Stimulated activated CD8-positive, alpha-beta memory T cell treated with anti-CD3 and anti-CD28 coated beads, Interleukin-4, amount 100 ng/mL, for 1 hour (primary cell): ENCODE data around the gene CNOT10.
"Not testable (repeated sequence)": the region's sequence is repeated elsewhere in the genome, so short reads cannot be mapped to it uniquely, and the experiment has no call there.

ENCODE experiments used
- DNase-seq, 2 donors: peaks; one replicate each; pipeline ENCODE4 v3.0.0-alpha.2; 2020; ENCODE audit warnings: low read depth in 2 of 2, low spot score in 1 of 2

CNOT10 gene

DNA sequence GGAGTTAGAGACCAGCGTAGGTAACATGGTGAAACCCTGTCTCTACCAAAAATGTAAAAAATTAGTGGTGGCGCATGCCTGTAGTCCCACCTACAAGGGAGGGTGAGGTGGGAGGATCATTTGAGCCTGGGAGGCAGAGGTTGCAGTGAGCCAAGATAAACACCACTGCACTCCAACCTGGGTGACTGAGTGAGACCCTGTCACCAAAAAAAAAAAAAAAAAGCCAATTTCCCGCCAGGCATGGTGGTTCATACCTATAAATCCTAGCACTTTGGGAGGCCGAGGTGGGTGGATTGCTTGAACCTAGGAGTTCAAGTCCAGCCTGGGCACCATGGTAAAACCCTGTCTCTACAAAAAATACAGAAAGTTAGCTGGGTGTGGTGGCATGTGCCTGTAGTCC is 6.9 kb downstream of the CNOT10 start:
- no peak for DNase-seq

DNA sequence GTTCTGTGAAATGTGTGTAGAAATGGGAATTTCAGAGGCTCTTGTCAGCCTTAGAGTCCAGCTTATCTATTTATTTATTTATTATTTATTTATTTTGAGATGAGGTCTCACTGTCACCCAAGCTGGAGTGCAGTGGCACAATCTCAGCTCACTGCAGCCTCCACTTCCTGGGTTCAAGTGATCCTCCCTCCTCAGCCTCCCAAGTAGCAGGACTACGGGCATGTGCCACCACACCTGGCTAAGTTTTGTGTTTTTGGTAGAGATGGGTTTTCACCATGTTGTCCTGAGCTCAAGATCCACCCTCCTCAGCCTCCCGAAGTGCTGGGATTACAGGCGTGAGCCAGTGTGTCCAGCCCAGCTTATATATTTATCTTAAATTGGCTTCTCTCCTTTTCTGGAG is 11.5 kb downstream of the CNOT10 start:
- DNase-seq: no peak

DNA sequence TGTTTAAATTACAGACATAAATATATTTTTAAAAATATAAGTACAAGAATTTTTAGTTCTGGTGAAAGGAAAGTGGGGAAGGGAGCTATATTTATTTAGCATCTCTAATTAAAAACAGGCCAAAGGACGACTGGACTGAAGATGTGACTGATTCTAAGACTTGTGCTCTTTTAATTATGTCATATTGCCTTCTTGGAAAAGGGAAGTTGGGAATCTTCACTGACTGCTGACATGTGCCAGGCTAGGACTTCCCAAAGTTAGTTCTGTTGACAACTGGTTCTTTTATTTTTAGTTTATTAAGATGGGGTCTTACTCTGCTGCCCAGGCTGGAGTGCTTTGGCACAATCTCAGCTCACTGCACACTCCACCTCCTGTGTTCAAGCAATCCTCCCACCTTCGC is 13.5 kb downstream of the CNOT10 start:
- DNase-seq: no peak

DNA sequence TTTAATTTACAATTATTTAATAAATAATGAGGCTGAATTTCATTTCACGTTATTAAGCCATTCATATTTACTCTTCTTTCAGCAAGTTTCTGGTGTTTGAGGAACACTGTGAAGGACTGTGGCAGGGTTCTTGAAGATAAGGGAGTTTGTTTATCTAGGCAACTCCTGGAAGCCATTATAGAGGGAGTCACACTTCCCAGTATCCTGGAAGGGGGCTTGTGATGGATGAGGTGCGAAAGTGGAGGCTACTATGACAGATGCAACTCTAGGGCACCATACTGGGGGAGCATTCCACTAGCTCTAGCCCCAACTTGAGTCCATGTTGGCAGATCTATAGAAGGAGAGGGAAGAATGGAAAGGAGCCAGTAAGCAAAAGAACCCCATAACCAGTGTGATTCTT is 14.4 kb downstream of the CNOT10 start:
- no peak for DNase-seq

DNA sequence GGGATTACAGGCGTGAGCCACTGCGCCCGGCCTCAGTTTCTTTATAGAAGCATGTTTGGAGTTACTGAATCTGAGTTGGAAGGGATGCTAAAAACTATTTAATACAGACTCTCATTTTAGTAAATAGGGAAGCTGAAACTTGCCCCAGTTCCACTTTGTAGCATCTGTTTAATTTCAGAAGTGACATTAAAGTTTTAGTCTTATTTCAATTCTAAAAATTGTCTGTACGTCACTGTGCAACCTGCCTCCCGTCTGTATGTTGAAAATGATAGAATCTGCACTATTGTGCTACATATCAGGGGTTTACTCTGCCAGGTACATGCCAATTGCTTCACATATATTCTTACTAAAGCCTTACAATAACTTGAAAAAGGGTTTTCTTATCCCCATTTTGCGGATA is 15.3 kb downstream of the CNOT10 start:
- no peak for DNase-seq

DNA sequence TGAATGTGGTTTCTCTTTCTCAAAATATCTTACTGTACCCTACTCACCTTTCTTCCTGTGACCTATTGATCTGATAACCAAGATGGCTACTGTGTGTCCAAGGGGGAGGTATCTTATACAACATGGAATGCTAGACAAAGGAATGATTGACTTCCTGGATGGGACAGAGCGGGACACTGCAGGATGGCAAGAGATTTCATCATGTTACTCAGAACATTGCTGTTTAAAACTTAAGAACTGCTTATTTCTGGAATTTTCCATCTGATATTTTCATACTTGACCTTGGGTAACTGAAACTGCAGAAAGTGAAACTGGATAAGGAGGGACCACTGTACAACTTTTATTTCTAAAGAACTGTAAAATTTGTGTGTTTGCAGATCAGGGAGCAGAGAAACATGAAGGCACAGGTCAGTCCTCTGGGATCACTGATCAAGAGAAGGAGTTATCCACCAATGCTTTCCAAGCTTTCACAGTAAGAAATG is 18.5 kb downstream of the CNOT10 start:
- DNase-seq: no peak

DNA sequence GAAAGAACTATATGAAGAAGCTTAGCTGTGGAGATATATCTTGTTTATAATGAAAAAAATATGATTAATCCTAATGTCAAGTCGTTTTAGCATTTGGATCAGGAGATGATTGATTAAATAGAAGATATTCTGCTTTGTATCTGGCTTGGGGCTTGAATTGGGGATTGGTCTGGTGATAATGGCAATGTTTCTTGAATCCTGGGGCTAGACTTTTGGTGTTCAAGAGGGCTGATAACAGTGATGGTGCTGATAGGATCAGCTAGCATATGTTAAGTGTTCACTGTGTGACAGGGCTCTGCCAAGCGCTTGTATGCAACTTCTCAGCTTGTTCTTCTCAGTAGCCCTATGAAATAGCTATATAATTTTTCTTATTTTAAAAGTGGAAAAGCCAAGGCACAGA is 20.2 kb downstream of the CNOT10 start:
- DNase-seq: no peak

DNA sequence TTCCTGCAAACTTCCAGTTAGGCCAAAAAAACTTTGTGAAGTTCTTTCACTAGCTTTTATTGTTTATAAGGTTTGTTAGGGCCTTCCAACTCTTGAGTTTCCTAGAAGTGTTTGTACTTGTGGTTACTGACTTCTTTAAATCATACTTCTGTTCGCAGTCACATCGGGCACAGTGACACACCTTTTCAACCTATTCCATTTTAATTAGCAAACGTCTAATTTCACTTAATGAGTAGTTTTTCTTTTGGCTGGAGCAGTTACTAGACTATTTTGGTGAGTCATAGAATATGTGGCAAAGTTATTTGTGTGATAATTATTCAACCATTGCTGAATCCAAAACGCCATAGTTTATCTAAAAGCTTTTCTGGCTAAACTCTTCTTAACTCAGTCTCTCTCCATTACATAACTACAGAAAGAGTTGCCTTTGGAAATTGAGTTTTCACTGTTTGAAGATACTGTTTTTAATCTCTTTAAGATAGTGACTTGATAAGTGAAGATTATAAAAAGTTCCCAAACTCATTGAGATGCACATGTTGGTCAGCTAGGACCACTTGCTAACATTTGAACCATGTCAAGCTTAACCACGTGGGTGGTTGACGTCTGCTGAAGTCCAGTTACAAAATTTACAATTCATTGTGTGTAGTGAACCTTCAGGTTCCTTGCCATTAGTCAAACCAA is 21.5 kb downstream of the CNOT10 start:
- DNase-seq: no peak

DNA sequence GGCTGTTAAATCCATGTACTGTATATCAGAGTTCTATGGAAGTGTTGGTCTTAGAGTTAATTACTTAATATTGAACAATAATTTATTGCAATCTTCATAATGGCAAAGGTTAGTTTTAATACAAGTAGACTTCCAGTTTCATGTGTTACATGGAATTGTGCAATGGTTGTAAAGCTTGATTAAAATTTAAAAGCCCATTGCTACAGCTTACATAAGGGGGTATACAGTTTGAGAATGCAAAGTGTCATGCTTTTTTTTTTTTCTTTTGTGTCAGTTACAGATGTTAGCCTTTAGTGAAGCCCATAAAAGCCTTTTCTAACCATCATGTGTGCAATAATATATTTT is 22.0 kb downstream of the CNOT10 start:
- DNase-seq: no peak

DNA sequence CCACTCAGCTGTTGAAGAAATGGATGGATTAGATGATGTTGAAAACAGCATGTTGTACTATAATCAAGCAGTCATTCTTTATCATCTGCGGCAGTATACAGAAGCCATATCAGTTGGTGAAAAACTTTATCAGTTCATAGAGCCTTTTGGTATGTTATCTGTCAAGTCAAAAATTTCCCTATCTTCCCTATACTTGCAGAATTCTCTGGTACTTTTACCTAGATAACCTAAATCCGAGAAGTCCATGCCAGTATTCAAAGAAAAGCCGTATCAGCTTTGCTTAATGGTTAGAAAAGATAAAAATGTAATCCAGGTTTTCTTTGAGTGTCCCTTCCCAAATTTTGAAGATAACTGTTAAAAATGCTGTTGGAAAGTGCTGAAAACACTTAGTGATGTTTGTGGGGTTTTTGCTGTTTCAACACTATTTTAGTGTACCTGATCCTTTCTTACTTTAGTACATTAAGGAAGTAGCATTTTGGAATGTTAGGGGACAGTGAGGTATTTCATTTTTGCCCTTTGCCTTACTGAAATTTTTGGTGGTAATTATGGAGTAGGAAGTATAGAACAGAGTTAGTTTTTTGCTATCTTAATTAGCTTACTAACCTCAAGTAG is 23.8 kb downstream of the CNOT10 start:
- DNase-seq: no peak

DNA sequence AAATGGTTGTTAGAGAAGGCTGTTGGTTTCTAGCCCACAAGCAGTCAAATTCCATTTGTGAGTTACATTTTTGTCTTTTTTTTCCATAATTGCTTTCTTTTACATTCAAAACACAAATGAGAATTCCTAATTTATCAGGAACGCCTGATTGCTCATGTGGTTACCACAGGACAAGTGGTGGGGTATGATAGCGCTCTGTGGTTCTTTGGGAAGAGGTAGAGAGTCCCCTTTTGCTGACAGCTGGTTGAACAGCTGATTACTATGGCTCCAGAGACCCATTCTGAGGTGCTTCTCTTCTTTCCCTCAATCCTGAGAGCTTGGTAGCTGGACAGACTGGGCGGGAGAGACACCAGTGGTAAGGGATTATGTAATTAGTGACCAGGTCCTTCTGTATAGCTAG is 24.4 kb downstream of the CNOT10 start:
- no peak for DNase-seq

DNA sequence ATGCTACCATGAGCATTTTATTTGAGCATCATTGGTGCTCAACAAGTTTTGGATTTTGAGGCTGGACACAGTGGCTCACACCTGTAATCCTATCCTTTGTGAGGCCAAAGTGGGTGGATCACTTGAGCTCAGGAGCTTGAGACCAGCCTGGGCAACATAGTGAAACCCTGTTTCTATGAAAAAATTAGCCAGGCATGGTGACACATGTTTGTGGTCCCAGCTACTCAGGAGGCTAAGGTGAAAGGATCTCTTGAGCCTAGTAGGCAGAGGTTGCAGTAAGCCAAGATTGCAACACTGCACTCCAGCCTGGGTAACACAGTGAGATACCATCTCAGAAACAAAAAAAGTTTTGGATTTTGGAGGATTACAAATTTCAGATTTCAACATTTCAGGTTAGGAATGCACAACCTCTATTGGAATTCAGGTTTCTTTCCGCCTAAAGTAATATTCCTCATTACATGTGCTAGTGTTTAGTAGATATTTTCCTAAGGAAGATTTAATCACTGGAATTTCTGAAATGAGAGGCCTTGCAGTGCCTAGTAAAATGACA is 27.6 kb downstream of the CNOT10 start:
- no peak for DNase-seq

DNA sequence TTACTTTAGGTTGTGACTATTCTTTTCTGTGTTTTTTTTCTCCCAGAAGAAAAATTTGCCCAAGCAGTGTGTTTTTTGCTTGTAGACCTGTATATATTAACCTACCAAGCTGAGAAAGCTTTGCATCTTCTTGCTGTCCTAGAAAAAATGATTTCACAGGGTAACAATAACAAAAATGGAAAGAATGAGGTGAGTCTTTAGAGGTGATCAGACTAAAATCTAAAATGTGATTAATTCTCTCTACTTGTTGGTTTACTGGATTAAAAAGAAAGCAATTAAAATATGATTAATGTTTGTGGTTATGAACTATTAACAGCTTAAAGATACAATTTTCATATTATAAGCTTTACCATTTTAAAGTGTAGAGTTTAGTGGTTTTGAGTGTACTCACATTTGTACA is 28.2 kb downstream of the CNOT10 start:
- DNase-seq: no peak

DNA sequence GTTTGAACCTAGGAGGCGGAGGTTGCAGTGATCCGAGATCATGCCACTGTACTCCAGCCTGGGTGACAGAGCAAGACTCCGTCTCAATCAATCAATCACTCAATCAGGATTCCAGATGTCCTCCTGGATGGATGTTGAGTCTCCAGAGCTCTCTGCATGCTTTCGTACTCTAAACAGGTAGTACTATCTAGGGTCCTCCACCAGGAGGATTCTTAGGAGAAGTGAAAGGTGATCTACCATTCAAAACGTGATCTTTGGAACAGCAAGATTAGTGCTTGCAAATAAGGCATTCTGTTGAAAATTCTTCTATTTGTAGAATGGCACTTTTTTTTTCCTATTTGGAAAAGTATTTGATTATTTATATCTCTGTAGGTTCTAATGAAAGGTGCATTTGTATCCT is 34.3 kb downstream of the CNOT10 start:
- no peak for DNase-seq

DNA sequence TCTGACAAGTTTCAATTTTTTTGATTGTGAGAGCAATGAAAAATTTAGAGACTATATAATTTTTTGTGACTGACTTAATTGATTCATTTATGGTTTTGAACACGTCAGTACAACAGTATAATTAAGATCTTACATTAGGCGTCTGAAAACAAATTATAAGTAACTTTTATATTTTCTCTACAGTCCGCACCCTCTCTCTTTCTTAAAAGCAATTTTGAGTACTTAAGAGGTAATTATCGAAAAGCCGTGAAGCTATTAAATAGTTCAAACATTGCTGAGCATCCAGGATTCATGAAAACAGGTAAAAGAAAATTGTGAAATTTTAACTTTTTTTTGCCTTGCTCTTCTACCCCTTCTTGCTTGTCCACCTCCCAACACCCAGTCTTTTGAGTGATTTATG is 34.9 kb downstream of the CNOT10 start:
- DNase-seq: no peak

DNA sequence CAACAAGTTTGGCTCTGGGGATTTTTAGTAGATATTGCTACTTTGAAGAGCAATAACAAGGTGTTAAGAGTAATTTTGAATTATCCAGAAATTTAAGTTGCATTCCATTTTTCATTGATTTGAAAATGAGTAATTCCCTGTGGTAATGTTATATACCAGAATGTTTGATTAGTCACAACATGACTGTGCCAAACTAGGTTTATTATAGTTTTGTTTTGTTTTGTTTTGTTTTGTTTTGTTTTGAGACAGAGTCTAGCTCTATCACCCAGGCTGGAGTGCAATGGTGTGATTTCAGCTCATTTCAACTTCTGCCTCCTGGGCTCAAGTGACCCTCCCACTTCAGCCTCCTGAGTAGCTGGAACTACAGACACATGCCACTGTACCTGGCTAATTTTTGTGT is 40.7 kb downstream of the CNOT10 start:
- DNase-seq: no peak

DNA sequence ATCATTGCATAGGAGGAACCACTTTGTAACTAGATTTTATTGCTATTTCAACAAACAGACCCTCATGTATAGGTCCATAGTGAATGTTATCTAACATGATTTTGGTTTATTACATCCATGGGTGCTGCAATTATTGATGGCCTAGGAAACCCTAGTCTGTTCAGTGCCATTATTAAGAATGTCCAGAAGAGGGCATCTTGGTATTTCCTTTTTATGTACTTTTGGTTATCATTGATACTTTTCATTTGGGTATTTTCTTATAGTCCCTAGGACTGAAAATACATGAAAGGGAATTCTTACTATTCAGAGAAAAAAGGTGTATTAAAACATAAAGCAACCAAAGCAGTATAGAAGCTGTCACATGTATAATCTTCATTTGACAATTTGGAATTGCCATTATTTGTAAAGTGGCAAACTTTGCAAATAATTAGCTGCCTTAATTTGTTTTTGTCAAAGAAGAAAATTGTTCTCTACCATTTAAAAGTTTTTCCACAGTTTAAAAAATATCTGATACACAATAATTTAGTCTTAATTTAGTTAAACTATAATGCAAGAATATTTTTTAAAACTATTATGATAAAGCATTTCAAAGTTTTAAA is 48.7 kb downstream of the CNOT10 start:
- DNase-seq: no peak

DNA sequence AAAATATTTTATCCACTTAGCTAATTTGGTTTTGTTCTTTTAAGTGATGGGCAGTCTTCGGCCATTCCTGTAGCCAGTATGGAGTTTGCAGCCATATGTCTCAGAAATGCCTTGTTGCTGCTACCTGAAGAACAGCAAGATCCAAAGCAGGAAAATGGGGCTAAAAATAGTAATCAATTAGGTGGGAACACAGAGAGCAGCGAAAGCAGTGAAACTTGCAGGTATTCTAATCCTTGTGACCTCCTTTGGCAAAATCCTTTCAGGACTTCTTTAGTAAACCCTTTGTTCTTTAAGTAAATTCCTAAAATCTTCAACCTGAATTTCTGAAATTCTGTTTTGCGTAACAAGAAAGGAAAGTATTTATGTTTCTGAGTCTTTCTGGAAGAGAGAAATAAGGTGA is 49.8 kb downstream of the CNOT10 start:
- no peak for DNase-seq

DNA sequence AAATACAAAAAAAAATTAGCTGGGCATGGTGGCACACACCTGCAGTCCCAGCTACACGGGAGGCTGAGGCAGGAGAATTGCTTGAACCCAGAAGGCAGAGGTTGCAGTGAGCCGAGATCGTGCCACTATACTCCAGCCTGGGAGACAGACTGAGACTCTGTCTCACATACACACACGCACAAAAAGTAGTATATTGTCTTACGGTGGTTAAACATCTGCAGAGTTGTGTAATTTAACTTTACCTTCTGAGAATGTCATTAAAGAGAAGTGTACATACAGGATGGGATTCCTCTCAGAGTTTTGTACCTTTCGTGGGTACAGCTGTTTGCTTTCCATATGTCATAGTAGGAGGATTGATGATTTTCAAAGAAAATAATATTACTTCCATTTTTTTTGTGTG is 58.5 kb downstream of the CNOT10 start:
- DNase-seq: not testable (repeated sequence)

DNA sequence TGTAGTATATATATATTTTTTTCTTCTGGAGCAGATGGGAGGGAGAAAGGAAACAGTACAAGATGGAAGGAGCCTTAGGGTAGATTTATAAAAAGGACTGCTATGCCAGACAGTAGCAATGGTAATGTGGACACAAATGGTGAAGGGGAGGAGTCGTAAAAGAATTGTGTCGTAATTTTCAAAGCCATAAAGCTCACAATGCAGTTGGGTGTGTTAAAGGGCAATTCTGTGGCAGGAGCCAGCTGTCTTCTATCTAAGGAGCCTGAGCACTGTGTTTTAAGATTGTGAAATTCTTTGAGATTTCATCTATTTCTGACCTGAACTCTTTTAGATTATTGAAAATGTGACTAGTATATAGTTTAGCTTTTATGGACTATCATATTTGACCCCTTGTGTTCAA is 58.9 kb downstream of the CNOT10 start:
- DNase-seq: no peak

DNA sequence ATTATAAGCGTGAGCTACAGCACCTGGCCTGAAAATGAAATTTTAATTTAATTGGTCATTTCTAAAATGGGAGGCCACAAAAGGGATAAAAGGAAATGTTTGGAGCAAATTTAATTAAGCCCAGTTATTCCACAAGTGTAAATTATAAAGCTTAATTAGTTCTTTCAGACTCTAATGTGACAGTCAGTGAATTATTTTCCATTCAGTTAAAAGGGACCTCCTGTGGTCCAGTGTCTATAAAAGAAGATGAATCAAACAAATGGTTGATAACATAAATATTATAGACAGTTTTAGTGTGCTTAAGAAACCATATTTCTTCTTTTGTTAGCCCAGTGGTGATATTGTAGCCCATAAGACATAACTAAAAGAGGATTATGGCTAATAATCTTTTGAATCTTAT is 66.4 kb downstream of the CNOT10 start:
- no peak for DNase-seq

DNA sequence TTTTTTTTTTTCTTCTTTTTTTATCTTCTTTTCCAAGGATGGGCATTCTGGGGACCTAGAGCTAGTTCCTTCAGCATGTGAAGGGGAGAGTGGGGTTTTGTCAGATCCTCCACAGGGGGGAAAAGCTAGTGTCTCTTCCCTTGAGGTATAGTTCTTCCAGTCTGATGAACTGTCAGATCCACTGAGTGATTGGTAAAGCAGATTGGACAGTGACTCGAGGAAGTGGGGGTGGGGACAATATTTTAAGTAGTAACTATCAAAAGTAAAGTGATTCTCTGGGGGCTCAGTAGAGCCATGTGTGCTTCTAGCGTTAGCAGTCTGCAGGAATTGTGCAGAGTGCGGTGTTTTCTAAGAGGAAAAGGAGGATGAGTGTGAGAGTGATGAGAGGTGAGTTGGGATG is 70.8 kb downstream of the CNOT10 start:
- DNase-seq: no peak
